AG04450 (cell line): ENCODE results near the gene LSM3. TPM values are rescaled to one million over a fixed set of nuclear protein-coding genes. Genes with fewer than 3 reads are reported as not detected.

Source experiments
- CTCF ChIA-PET: fragments of 300-600, 350-600 bp; formaldehyde crosslinking; extraction: SDS; loops from one replicate; lab custom pipeline; 2022; ENCODE audit warnings: antibody characterized with exemption, inconsistent platforms; lab: Charles Lee
- POLR2A ChIA-PET: fragments of 350-600 bp; formaldehyde crosslinking; extraction: SDS; loops from one replicate; lab custom pipeline; 2021; ENCODE audit warnings: antibody characterized with exemption, inconsistent platforms; lab: Yijun Ruan, JAX
- DNase-seq: peaks from one replicate; pipeline ENCODE4 v3.0.0-alpha.2; 2011; ENCODE audit warnings: low read depth, low spot score
- H3K27ac ChIP-seq: one replicate; pipeline ENCODE4 v1.5.1; 2012; ENCODE audit warnings: low read depth, low read length, control low read depth
- H3K27me3 ChIP-seq: one replicate; pipeline ENCODE4 v1.6.0; 2012; ENCODE audit warnings: low read length; ENCODE audit not compliant: control insufficient read depth, insufficient read depth
- H3K4me3 ChIP-seq: 2 replicates; pipeline ENCODE4 v1.5.1; 2011; ENCODE audit warnings: mild to moderate bottlenecking, low read depth, low read length, control low read depth
- H3K9me3 ChIP-seq: 2 replicates; pipeline ENCODE4 v1.5.1; 2012; ENCODE audit warnings: low read length; ENCODE audit not compliant: control insufficient read depth, insufficient read depth
- polyA minus RNA-seq: library from RNA; depleted of rRNA, polyadenylated mRNA; stranded (reverse); fragments of >200 nt; gene quantifications from 2 replicates; pipeline ENCODE4 v1.2.3, GENCODE V29; 2011; rRNA and poly(A)+ RNA removed
- polyA plus RNA-seq: library from polyadenylated mRNA; depleted of rRNA; stranded (reverse); fragments of >200 nt; gene quantifications from 2 replicates; pipeline ENCODE4 v1.2.3, GENCODE V29; 2011; rRNA removed
- TF ChIP-seq, protein P1 (sequence below): IDR thresholded peaks from 2 replicates; pipeline ENCODE4 v1.5.1; 2011; ENCODE audit warnings: low read depth, low read length, control low read depth, inconsistent platforms

The LSM3 gene
- 7.4 and 11.9 TPM in 2 replicates for polyA plus RNA-seq
- 1.4 and 2.3 TPM in 2 replicates for polyA minus RNA-seq

DNA sequence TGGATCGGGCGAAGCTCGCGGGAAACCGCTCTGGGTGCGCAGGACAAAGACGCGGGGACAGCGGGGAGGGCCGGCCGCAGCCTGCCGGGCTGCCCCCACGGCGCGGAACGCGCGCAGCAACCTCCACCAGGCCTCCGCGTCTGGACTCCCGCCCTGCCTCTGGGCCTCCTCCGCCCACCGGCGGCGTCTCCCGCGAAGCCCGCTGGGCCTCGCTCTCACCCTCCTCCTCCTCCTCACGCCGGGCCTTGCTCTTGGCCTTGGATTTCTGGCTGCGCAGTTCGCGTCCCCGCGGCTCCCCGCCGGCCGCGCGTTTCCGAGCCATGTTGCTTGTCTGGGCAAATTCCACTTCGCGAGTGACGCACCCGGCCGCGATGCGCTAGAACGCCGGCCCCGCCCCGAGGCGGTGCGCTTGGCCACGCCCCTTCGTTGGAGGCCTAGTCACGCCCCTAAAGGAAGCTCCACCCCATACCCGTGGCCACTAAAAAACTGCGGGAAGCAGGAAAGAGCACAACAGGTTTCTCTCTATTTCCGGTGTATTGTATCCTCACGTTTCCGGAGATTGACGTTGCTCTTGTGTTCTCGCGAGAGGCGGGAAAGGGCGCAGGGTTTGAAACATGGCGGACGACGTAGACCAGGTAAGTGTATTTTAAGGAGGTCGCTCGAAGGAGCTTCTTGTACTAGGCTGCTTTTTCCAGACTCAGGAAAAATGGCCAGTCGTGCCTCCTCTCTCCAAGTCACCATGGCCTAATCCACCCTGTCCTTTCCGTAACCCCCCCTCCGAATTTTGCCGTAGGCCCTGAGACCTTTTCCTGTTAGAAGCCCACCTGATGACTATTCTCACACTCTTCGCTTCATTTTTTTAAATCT lies at the start of gene LSM3, which contains the start of gene XPC:
Gene LSM3 (plus strand): TSS at position 571 of the 867 bp plus-strand sequence. CDS start 44 bp downstream, at position 615.
Gene XPC (minus strand): TSS at position 355 of the 867 bp plus-strand sequence. CDS start 33 bp downstream, at position 322.
- Histone ChIP-seq H3K4me3 (peak within 1 kb of the TSS; percentile 98), H3K27me3 (no peaks in the 10 kb centered on the region), H3K9me3 (no peaks in the 10 kb centered on the region), H3K27ac (peak within 1 kb of the TSS; percentile 94)
- TF ChIP-seq, protein P1, sequence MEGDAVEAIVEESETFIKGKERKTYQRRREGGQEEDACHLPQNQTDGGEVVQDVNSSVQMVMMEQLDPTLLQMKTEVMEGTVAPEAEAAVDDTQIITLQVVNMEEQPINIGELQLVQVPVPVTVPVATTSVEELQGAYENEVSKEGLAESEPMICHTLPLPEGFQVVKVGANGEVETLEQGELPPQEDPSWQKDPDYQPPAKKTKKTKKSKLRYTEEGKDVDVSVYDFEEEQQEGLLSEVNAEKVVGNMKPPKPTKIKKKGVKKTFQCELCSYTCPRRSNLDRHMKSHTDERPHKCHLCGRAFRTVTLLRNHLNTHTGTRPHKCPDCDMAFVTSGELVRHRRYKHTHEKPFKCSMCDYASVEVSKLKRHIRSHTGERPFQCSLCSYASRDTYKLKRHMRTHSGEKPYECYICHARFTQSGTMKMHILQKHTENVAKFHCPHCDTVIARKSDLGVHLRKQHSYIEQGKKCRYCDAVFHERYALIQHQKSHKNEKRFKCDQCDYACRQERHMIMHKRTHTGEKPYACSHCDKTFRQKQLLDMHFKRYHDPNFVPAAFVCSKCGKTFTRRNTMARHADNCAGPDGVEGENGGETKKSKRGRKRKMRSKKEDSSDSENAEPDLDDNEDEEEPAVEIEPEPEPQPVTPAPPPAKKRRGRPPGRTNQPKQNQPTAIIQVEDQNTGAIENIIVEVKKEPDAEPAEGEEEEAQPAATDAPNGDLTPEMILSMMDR, result no peak
- peak; percentile 98 for DNase-seq
- POLR2A ChIA-PET, result interaction anchor here (0.6 to 2.5 kb wide), 30 partner anchors 9 to 895 kb away, joined by 3 to 45 read pairs (median 4); partner anchors contain the start of genes CCDC174, CHCHD4, MRPS25 and TMEM43
- CTCF ChIA-PET, result interaction anchor here (0.6 to 2.2 kb wide), 10 partner anchors 11 to 332 kb away, joined by 3 to 31 read pairs (median 4); no protein-coding TSS in a partner anchor

DNA sequence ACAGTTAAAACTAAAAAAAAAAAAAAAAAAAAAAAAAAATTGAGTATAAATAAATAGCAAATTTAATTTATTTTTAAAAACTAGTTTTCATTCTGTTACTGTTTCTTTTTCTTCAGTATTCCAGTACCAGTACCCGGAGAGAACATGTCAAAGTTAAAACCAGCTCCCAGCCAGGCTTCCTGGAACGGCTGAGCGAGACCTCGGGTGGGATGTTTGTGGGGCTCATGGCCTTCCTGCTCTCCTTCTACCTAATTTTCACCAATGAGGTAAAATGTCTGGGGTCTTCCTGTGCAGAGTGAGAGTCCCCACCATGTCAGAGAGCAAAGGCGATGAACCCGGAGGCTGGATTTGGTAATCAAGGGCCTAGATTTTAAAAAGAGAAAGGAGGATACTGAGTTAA lies 49.3 kb upstream of the LSM3 start:
- TF ChIP-seq, protein P1, result no peak
- Histone ChIP-seq H3K9me3 (peaks cover 6% of the 10 kb centered on the region; the same call in 1 of the 2 replicates), H3K4me3 (no peak overlapping the region), H3K27ac (no peak overlapping the region), H3K27me3 (no peaks in the 10 kb centered on the region)
- ChIA-PET POLR2A (no interaction called here), CTCF (no interaction called here)
- DNase-seq, result no peak

DNA sequence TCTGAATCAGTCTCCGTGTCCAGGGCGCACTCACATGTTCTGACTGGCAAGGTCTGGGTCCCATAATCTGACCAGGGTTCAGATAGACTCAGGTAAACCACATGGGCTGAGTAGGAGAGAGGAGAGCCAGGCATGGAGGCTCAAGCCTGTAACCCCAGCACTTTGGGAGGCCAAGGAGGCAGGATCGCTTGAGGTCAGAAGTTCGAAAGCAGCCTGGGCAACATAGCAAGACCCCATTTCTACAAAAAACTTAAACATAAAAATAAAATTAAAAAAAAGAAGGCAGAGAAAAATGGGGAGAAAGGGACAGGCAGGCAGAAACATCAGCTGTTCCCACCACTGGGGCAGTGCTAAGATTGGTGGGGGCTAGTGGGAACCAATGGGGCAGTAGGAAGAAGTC lies 48.4 kb upstream of the LSM3 start:
- TF ChIP-seq, protein P1, result no peak

DNA sequence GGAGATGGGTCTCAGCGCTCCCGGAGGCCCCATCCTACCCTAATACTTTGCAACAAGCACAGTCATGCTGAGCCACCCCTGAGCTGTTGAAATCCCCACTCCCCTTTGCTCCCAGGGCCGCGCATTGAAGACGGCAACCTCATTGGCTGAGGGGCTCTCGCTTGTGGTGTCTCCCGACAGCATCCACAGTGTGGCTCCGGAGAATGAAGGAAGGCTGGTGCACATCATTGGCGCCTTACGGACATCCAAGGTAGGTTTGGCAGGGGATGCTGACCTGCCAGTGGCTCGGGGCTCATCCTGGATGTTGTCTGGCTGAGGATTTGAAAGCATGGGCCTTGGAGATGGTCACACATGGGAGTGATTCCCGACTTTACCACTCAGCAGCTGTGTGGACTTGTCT lies 47.9 kb upstream of the LSM3 start:
- CTCF ChIA-PET, result no interaction called here
- DNase-seq, result no peak
- Histone ChIP-seq H3K9me3 (no peaks in the 10 kb centered on the region), H3K4me3 (no peak overlapping the region), H3K27me3 (no peaks in the 10 kb centered on the region), H3K27ac (no peak overlapping the region)
- TF ChIP-seq, protein P1, result no peak
- POLR2A ChIA-PET, result no interaction called here

More for the DNA sequence above, 48.4 kb upstream of the LSM3 start:
- H3K27ac ChIP-seq, result no peak overlapping the region
- peaks cover 3% of the 10 kb centered on the region; the same call in 1 of the 2 replicates for H3K9me3 ChIP-seq
- H3K4me3 ChIP-seq, result no peak overlapping the region
- no peaks in the 10 kb centered on the region for H3K27me3 ChIP-seq
- no peak for DNase-seq
- POLR2A ChIA-PET, result no interaction called here
- CTCF ChIA-PET, result no interaction called here

DNA sequence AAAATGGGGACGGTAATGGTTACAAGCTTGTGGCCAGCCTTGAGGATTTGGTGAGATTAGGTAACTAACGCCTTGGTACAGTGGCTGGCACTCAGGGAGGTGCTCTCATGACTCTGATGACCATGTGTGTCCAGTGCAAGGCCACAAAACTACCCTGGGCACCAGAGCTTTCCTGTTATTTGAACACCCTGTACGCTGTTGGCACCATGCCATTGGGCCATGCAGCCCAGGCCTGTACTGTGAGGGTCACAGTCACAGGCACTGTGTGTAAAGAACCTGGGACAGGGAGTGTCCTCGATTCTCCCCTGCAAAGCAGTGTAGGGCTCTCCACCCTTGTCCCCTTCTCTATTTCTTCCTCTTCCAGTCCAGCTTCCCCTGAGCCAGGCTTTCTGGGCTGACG lies 47.5 kb upstream of the LSM3 start:
- no peak overlapping the region for H3K4me3 ChIP-seq
- no peaks in the 10 kb centered on the region for H3K27me3 ChIP-seq
- no peak for DNase-seq
- TF ChIP-seq, protein P1, result no peak
- no peak overlapping the region for H3K27ac ChIP-seq
- ChIA-PET POLR2A (no interaction called here), CTCF (no interaction called here)
- H3K9me3 ChIP-seq, result no peaks in the 10 kb centered on the region
